ENCODE measurements around the gene PLIN3. TPM values are rescaled to one million over a fixed set of nuclear protein-coding genes. Genes with fewer than 3 reads are reported as not detected.
A peak's percentile ranks its signal among the peaks of the same experiment; 100 is the strongest.
"Not testable (repeated sequence)": the region's sequence is repeated elsewhere in the genome, so short reads cannot be mapped to it uniquely, and the experiment has no call there.

The PLIN3 gene
- total RNA-seq, 1 donor, result 193 TPM

DNA sequence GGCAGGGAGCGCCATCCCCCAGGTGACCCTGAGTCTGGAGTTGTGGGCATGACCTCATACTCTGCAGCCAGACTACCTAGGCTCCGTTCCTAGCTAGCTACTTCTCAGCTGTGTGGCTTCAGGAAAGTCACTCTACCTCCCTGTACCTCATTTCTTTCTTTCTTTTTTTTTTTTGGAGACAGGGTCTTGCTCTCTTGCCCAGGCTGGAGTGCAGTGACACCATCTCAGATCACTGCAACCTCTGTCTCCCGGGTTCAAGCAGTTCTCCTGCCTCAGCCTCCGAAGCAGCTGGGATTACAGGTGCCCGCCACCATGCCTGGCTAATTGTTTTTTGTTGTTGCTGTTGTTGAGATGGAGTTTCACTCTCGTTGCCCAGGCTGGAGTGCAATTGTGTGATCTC is 15.0 kb downstream of the PLIN3 start:
- TF ChIP-seq, protein P1, sequence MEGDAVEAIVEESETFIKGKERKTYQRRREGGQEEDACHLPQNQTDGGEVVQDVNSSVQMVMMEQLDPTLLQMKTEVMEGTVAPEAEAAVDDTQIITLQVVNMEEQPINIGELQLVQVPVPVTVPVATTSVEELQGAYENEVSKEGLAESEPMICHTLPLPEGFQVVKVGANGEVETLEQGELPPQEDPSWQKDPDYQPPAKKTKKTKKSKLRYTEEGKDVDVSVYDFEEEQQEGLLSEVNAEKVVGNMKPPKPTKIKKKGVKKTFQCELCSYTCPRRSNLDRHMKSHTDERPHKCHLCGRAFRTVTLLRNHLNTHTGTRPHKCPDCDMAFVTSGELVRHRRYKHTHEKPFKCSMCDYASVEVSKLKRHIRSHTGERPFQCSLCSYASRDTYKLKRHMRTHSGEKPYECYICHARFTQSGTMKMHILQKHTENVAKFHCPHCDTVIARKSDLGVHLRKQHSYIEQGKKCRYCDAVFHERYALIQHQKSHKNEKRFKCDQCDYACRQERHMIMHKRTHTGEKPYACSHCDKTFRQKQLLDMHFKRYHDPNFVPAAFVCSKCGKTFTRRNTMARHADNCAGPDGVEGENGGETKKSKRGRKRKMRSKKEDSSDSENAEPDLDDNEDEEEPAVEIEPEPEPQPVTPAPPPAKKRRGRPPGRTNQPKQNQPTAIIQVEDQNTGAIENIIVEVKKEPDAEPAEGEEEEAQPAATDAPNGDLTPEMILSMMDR (IDR thresholded peaks at IDR 0.05; ENCODE audit: insufficient read depth, low read depth, low read length), result no peak
- DNase-seq (ENCODE audit: low read depth), result no peak
- H3K4me3 ChIP-seq (ENCODE audit: low read depth, low read length), result no peak overlapping the region

GRCh38 chr19:4851551-4852290 is 15.7 kb downstream of the PLIN3 start:
- TF ChIP-seq, protein P1 (IDR thresholded peaks at IDR 0.05; ENCODE audit: insufficient read depth, low read depth, low read length), result peak; percentile 88
- no peak overlapping the region for H3K4me3 ChIP-seq (ENCODE audit: low read depth, low read length)
- peak; percentile 43 for DNase-seq (ENCODE audit: low read depth)

DNA sequence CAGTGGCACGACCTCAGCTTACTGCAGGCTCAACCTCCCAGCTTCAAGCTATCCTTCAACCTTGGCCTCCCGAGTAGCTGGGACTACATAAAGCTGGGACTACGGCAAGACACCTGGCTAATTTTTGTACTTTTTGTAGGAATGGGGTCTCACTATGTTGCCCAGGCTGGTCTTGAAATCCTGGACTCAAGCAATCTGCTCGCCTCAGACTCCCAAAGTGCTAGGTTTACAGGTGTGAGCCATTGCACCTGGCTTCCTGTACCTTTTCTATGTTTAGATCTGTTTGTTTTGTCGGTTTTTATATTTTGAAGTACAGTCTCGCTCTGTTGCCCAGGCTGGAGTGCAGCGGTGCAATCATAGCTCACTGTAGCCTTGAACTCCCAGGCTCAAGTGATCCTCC is 18.4 kb downstream of the PLIN3 start:
- H3K4me3 ChIP-seq (ENCODE audit: low read depth, low read length), result no peak overlapping the region
- no peak for DNase-seq (ENCODE audit: low read depth)
- TF ChIP-seq, protein P1 (IDR thresholded peaks at IDR 0.05; ENCODE audit: insufficient read depth, low read depth, low read length), result no peak

GRCh38 chr19:4847190-4847973 is 20.1 kb downstream of the PLIN3 start:
- H3K4me3 ChIP-seq (ENCODE audit: low read depth, low read length), result no peak overlapping the region
- DNase-seq (ENCODE audit: low read depth), result no peak
- TF ChIP-seq, protein P1 (IDR thresholded peaks at IDR 0.05; ENCODE audit: insufficient read depth, low read depth, low read length), result no peak

GRCh38 chr19:4845975-4846374 is 21.5 kb downstream of the PLIN3 start:
- peak; percentile 61 for DNase-seq (ENCODE audit: low read depth)
- not testable (repeated sequence) for H3K4me3 ChIP-seq (ENCODE audit: low read depth, low read length)

DNA sequence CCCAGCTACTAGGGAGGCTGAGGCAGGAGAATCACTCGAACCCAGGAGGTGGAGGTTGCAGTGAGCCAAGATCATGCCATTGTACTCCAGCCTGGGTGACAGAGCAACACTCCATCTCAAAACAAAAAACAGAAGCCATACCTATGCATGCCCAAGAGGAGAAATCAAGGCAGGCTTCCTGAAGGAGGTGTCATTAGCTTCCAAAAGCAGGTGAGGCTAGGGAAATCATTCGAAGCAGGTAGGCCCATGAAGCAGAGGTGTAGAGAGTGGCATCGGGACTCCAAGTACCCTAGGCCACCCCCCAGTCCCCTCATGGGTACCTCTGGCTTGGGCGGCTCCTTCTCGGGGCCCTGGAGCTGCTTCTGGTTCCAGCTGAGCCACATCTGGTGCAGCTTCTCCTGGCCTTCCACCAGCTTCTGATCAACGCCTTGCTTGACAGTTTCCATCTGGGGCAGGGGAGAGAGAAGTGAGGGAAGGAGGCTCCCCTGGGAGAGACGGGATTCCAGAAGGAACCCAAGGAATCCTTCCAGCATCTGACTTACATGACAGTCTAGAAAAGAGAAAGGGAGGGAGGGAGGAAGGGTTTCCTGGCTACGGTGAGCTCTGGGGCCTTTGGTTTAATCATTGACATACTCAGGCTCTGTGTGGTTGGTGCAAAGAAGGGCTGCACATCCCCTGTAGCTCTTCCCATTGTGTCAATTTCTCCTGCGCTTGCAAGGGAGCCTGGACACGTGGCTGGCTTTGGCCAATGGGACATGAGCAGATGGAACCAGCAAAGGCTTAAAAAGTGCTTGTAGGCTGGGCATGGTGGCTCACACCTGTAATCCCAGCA is 22.9 kb downstream of the PLIN3 start:
- peak; percentile 71 for DNase-seq (ENCODE audit: low read depth)
- TF ChIP-seq, protein P1 (IDR thresholded peaks at IDR 0.05; ENCODE audit: insufficient read depth, low read depth, low read length), result no peak
- H3K4me3 ChIP-seq (ENCODE audit: low read depth, low read length), result no peak overlapping the region

DNA sequence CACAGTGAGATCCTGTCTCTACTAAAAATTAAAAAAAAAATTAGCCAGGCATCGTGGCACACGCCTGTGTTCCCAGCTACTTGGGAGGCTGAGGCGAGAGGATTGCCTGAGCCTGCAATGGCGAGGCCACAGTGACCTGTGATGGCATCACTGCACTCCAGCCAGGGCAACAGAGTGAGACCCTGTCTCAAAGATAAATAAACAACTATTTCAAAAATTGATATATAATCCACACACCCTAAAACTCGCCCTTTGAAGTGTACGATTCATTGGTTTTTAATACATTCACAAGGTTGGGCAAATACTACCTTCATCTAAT is 23.9 kb downstream of the PLIN3 start:
- TF ChIP-seq, protein P1 (IDR thresholded peaks at IDR 0.05; ENCODE audit: insufficient read depth, low read depth, low read length), result no peak
- no peak for DNase-seq (ENCODE audit: low read depth)
- no peak overlapping the region for H3K4me3 ChIP-seq (ENCODE audit: low read depth, low read length)

Data from fibroblast of villous mesenchyme (primary cell).